ENCODE data around the gene SRPK2.

- TF ChIP-seq CTCF (conservative IDR thresholded peaks at IDR 0.05; ENCODE audit: low read length) (no peak), EZH2phosphoT487 (IDR thresholded peaks at IDR 0.05; ENCODE audit: borderline replicate concordance) (no peak)
Measured at GRCh38 chr7:105157278-105157677, 231.4 kb downstream of the SRPK2 start.

Data from Loucy (cell line).